Ectodermal cell (in vitro differentiated cells): ENCODE data around the gene NUDT19.
"Not testable (repeated sequence)": the region's sequence is repeated elsewhere in the genome, so short reads cannot be mapped to it uniquely, and the experiment has no call there.

ENCODE experiments used
- H3K27ac ChIP-seq: 2 replicates; pipeline ENCODE4 v1.7.0; 2013; ENCODE audit warnings: mild to moderate bottlenecking, low read depth, low read length; ENCODE audit not compliant: insufficient read depth, poor library complexity, severe bottlenecking
- H3K27me3 ChIP-seq: 2 replicates; pipeline ENCODE4 v1.7.0; 2013; ENCODE audit warnings: mild to moderate bottlenecking, low read length; ENCODE audit not compliant: insufficient read depth, control insufficient read depth, poor library complexity, severe bottlenecking
- H3K36me3 ChIP-seq: one replicate; pipeline ENCODE4 v1.7.0; 2013; ENCODE audit warnings: low read length; ENCODE audit not compliant: control insufficient read depth, insufficient read depth
- H3K4me1 ChIP-seq: one replicate; pipeline ENCODE4 v1.7.0; 2013; ENCODE audit warnings: low read length; ENCODE audit not compliant: control insufficient read depth, insufficient read depth
- H3K4me3 ChIP-seq: 2 replicates; pipeline ENCODE4 v1.7.0; 2013; ENCODE audit warnings: low read depth, low read length, control low read depth; ENCODE audit not compliant: insufficient read depth
- H3K9me3 ChIP-seq: 2 replicates; pipeline ENCODE4 v1.7.0; 2013; ENCODE audit warnings: mild to moderate bottlenecking, low read length, moderate library complexity; ENCODE audit not compliant: control insufficient read depth
- WGBS, 2 experiments: methylation state at CpG; one replicate each; pipeline ENCODE4 v1.1.7; 2013; ENCODE audit warnings: missing lambda C conversion rate in 2 of 2; 5-methylcytosine and 5-hydroxymethylcytosine counted together

Gene NUDT19

DNA sequence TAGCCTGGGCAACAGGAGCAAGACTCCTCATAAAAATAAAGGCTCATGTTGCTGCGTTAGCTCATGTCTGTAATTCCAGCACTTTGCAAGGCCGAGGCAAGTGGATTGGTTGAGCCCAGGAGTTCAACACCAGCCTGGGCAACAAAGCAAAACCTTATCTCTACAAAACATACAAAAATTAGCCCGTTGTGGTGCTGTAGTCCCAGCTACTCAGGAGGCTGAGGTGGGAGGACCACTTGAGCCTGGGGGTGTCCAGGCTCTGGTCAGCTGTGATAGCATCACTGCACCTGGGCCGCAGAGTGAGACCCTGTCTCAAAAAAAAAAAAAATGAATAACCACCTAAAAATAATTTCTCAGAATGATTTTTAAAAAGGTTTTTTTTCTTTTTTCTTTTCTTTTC lies 3.9 kb upstream of the NUDT19 start:
- H3K36me3 ChIP-seq, result no peaks in the 10 kb centered on the region
- no peaks in the 10 kb centered on the region for H3K9me3 ChIP-seq
- H3K27me3 ChIP-seq, result peaks cover 12% of the 10 kb centered on the region
- no peak overlapping the region for H3K27ac ChIP-seq
- no peaks in the 10 kb centered on the region for H3K4me1 ChIP-seq
- WGBS, 2 experiments, result 92 to 99% methylated on average over 3 of the region's 4 CpGs
- H3K4me3 ChIP-seq, result no peak overlapping the region

DNA sequence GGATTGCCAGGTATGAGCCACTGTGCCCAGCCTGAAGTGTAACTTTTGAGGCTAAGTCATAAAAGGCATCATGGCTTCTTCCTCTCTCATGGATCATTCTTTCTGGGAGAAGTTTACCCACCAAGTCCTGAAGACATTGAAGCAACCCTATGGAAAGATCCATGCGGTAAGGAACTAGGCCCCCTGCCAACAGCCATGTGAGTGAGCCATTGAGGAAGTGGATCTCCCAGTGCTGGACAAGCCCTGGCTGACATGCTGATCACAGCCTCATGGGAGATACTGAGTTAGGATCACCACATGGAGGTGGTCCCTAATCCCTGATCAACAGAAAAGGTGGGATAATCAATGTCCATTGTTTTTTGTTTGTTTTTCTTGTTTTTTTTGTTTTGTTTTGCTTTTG lies 3.3 kb upstream of the NUDT19 start:
- no peak overlapping the region for H3K4me3 ChIP-seq
- H3K27me3 ChIP-seq, result peaks cover 14% of the 10 kb centered on the region
- 90 to 98% methylated on average over 1 of the region's 1 CpG for WGBS, 2 experiments

DNA sequence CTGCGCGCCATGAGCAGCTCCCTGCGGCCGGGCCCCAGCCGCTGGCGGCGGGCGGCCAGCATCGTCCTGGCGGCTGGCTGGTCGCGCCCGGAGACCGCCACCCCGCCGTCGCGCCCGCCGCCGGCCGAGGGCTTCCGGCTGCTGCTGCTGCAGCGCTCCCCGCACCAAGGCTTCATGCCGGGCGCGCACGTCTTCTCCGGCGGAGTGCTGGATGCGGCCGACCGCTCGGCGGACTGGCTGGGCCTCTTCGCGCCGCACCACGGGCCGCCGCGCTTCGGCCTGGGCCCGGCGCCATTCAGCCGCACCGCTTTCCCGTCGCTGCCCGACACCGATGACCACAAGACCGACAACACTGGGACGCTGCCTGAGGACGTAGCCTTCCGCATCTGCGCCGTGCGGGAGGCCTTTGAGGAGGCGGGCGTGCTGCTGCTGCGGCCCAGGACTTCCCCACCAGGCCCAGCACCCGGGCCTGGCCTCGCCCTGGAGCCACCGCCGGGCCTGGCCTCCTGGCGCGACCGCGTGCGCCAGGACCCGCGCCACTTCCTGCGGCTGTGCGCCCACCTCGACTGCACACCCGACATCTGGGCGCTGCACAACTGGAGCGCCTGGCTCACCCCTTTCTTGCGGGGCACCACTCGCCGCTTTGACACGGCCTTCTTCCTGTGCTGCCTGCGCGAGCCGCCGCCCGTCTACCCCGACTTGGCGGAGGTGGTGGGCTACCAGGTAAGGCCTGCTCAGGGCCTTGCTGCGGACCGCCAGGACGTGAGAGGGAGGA lies 518 bp downstream of the NUDT19 start:
- Histone ChIP-seq H3K9me3 (no peaks in the 10 kb centered on the region), H3K4me3 (peak overlapping the region; percentile 57), H3K27me3 (peaks cover 14% of the 10 kb centered on the region), H3K4me1 (no peaks in the 10 kb centered on the region), H3K27ac (no peak overlapping the region), H3K36me3 (no peaks in the 10 kb centered on the region)
- WGBS, 2 experiments, result 28 to 29% methylated on average over 93 of the region's 93 CpGs

More for the DNA sequence above, 3.3 kb upstream of the NUDT19 start:
- Histone ChIP-seq H3K36me3 (no peaks in the 10 kb centered on the region), H3K27ac (no peak overlapping the region), H3K9me3 (no peaks in the 10 kb centered on the region), H3K4me1 (no peaks in the 10 kb centered on the region)

DNA sequence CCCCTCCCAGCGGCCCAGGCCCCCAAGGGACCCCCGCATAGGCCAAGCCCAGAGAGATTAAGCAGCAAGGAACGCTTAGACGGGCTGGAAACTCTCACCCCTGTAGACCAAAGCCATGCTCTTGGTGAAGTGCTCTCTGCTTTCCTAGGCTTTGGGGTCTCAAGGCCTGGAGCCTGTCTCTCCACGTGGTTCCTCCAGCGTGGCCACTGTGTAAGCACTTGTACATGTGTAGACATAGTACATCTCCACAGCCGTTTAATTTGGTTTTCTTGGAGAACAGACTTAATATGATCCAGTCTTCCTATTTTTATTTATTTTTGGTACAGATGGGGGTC lies 1.1 kb downstream of the NUDT19 start:
- no peaks in the 10 kb centered on the region for H3K9me3 ChIP-seq
- no peaks in the 10 kb centered on the region for H3K36me3 ChIP-seq
- H3K4me3 ChIP-seq, result peak overlapping the region; percentile 57
- WGBS, 2 experiments, result 92 to 93% methylated on average over 7 of the region's 7 CpGs
- no peak overlapping the region for H3K27ac ChIP-seq
- peaks cover 14% of the 10 kb centered on the region for H3K27me3 ChIP-seq
- H3K4me1 ChIP-seq, result no peaks in the 10 kb centered on the region

DNA sequence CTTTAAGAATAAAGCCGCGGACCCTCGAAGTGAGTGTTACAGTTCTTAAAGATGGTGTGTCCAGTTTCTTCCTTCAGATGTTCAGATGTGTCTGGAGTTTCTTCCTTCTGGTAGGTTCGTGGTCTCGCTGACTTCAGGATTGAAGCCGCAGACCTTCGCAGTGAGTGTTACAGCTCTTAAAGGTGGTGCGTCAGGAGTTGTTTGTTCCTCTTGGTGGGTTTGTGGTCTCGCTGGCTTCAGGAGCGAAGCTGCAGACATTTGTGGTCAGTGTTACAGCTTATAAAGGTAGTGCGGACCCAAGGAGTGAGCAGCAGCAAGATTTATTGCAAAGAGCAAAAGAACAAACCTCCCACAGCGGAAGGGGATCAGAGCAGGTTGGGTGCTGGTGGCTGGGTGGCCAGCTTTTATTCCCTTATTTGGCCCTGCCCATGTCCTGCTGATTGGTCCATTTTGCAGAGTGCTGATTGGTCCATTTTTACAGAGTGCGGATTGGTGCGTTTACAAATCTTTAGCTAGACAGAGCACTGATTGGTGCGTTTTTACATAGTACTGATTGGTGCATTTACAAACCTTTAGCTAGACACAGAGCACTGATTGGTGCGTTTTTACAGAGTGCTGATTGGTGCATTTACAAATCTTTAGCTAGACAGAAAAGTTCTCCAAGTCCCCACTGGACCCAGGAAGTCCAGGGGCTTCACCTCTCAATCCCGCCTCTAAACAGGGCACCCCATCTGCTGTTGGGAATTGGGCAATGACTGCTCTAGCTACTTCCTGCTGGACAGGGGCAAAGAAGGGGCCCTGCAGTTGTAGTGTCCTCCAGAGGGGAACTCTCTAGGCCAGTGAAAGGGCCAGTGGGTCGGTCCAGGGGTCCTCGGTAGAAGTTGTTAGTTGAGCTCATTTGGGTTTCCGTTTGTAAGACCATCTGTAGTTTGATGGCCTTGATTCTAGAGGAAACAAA lies 1.8 kb downstream of the NUDT19 start:
- WGBS, 2 experiments, result 95% methylated on average over 20 of the region's 20 CpGs
- H3K36me3 ChIP-seq, H3K9me3 ChIP-seq, H3K27ac ChIP-seq, H3K4me3 ChIP-seq, H3K4me1 ChIP-seq: not testable (repeated sequence)
- H3K27me3 ChIP-seq, result peaks cover 14% of the 10 kb centered on the region

DNA sequence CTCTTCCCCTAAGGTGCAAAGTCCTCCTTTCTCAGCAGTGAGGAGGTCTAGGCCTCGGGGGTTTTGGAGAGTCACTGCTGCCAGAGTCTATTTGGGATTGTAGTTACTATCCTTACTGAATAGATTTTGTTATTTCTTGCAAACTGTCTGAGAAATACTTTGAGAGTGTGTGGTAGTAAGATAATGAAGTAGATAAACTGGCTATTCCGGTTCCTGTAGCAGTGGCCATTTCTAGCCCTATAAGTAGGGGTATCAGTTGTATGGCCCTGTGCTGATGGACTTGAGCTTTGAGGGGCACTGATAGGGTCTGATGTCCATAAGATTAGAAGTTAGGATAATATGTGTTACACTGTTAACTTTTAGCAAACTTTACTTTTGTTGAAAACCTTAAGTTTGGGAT lies 2.7 kb downstream of the NUDT19 start:
- peaks cover 14% of the 10 kb centered on the region for H3K27me3 ChIP-seq
- WGBS, 2 experiments, result 90 to 94% methylated on average over 2 of the region's 2 CpGs
- H3K4me3 ChIP-seq, H3K27ac ChIP-seq, H3K36me3 ChIP-seq, H3K9me3 ChIP-seq, H3K4me1 ChIP-seq: not testable (repeated sequence)

DNA sequence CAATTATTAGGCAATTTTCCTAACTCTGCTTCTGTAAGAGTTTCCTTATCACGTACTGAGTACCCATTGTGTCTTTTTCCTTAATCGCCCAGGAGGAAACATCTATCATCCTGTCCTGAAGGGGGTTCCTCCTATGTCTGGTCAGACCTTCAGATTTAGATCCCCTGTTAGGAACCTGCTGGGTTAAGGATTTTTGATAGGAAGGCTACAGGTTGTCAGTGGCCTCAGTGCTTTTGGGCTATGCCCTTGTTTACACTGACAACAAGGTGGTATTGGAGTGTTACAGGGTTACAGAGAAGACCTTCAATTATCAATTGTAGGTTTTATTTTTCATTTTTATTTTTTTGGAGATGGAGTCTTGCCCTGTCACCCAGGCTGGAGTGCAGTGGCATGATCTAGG lies 3.2 kb downstream of the NUDT19 start:
- H3K9me3 ChIP-seq, H3K4me1 ChIP-seq, H3K36me3 ChIP-seq, H3K4me3 ChIP-seq, H3K27ac ChIP-seq: not testable (repeated sequence)
- WGBS, 2 experiments, result 94 to 96% methylated on average over 2 of the region's 2 CpGs
- peaks cover 14% of the 10 kb centered on the region for H3K27me3 ChIP-seq

DNA sequence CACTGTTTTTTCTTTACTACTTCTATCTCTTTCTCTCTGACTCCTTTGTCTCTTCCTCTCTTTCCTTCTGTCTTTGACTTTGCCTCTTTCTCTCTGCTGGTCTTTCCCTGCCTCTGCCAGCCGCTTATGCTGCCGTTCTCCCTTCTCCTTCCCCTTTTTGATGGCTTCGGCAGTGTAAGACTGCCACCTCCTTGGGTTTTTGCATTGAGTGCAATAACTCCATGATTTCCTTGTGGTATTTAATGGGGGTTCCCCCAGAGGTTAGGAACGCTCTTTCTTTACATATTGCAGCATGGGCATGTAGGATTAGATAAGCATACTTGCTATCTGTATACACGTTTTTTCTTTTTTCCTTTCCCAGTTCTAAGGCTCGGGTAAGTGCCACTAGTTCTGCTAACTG lies 3.9 kb downstream of the NUDT19 start:
- peaks cover 14% of the 10 kb centered on the region for H3K27me3 ChIP-seq
- H3K9me3 ChIP-seq, H3K27ac ChIP-seq, H3K36me3 ChIP-seq, H3K4me1 ChIP-seq, H3K4me3 ChIP-seq: not testable (repeated sequence)
- WGBS, 2 experiments, result 91 to 95% methylated on average over 5 to 6 of the region's 6 CpGs

DNA sequence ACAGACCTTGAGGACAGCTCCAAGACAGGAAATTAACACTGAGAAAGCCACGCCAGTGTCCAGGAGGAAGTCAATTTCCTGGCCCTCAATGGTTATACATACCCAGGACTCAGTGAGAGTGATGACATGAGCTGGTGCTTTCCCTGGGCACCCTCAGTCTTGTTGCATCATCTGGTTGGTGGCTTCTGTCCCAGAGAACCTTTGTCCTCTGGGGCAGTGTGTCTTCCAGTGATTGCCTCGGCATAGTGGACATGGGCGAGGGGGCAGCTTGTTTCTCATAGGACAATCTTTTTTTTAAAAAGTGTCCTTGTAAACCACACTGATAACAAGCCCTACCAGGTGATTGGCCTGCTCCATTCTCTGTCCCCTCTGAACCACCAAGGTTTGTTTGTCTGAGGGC lies 5.2 kb downstream of the NUDT19 start:
- not testable (repeated sequence) for H3K4me3 ChIP-seq, H3K27ac ChIP-seq, H3K4me1 ChIP-seq, H3K27me3 ChIP-seq, H3K36me3 ChIP-seq, H3K9me3 ChIP-seq
- 97 to 98% methylated on average over 3 of the region's 3 CpGs for WGBS, 2 experiments

DNA sequence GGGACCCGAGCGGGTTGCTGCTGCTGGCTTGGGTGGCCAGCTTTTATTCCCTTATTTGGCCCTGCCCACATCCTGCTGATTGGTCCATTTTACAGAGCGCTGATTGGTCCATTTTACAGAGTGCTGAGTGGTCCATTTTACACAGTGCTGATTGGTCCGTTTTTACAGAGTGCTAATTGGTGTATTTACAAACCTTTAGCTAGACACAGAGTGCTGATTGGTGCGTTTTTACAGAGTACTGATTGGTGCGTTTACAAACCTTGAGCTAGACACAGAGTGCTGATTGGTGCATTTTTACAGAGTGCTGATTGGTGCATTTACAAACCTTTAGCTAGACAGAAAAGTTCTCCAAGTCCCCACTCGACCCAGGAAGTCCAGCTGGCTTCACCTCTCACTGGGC lies 8.5 kb downstream of the NUDT19 start:
- WGBS, 2 experiments, result 94 to 95% methylated on average over 7 of the region's 7 CpGs
- H3K4me1 ChIP-seq, H3K27ac ChIP-seq, H3K9me3 ChIP-seq, H3K27me3 ChIP-seq, H3K36me3 ChIP-seq, H3K4me3 ChIP-seq: not testable (repeated sequence)
